Measurements from ENCODE around the gene DGKQ. TPM values are rescaled to one million over a fixed set of nuclear protein-coding genes. Genes with fewer than 3 reads are reported as not detected.

DGKQ gene
- total and polyA plus RNA-seq, 2 donors (not counting 3 experiments of a cell fraction or from before 2014, with no cell fraction given) = 15.8 to 20.2 TPM

DNA sequence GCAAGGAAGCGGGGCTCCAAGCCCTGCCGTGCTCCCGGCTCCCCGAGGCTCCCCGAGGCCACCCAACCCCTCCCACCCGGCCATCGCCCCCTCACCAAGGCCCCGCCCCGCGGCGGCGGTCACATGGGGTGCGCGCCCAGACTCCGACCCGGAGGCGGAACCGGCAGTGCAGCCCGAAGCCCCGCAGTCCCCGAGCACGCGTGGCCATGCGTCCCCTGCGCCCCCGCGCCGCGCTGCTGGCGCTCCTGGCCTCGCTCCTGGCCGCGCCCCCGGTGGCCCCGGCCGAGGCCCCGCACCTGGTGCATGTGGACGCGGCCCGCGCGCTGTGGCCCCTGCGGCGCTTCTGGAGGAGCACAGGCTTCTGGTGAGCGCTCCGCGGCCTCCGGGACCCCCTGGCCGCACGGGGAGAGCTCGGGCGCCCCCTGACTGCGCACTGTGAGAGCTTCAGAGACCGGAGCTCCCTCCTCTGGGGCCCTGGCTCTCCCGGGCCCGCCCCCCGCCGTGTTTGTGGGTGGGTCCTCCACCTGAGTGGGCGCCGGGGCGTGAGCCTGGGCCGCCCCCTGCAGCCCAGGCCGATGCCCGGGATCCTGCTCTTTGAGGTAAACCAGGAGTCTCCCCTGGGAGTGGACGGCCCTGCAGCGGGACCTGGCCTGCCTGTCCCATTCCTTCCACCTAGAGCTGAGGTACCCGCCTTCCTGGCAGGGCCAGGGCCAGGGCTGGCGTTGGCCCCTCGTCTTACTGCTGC lies 13.7 kb upstream of the DGKQ start, which contains the start of gene IDUA:
TSS of gene IDUA (plus strand) at position 166 of the 745 bp plus-strand sequence. CDS start at position 207, 41 bp downstream.
- Histone ChIP-seq H3K27me3 (ENCODE audit: control insufficient read depth in 2 of 2, insufficient read depth in 2 of 2, low read length in 2 of 2) (no peaks in the 10 kb centered on the region), H3K36me3 (ENCODE audit: control insufficient read depth in 2 of 2, extremely low read depth in 1 of 2, insufficient read depth in 2 of 2, low read length in 2 of 2) (peaks cover 0 to 2% of the 10 kb centered on the region in 2 experiments), H3K4me1 (ENCODE audit: control insufficient read depth, extremely low read depth, insufficient read depth, low read length) (peaks cover 15% of the 10 kb centered on the region), H3K4me2 (ENCODE audit: insufficient read depth, low read length) (peak within 1 kb of the TSS; percentile 92), H3K27ac (ENCODE audit: insufficient read depth, low read depth, low read length) (peak within 1 kb of the TSS; percentile 25), H4K20me1 (replicated peaks; ENCODE audit: control insufficient read depth, extremely low read depth, insufficient read depth, low read length) (no peaks in the 10 kb centered on the region), H3K9ac (replicated peaks; ENCODE audit: extremely low read depth, insufficient read depth, low read length) (peak within 1 kb of the TSS; percentile 41), H3K79me2 (ENCODE audit: control insufficient read depth, insufficient read depth, low read length) (no peaks in the 10 kb centered on the region), H3K4me3 (replicated peaks in 1 of 3; ENCODE audit: insufficient read depth in 1 of 3, low read depth in 1 of 3, low read length in 3 of 3) (peak within 1 kb of the TSS; percentile 67 to 89 (median 74)), H2AFZ (ENCODE audit: low read depth, low read length) (peak within 1 kb of the TSS; percentile 95), H3K9me3 (replicated peaks; ENCODE audit: control insufficient read depth, insufficient read depth, low read length) (no peaks in the 10 kb centered on the region), H3K9me1 (replicated peaks; ENCODE audit: control insufficient read depth, extremely low read depth, insufficient read depth, low read length) (no peaks in the 10 kb centered on the region)
- CTCF ChIA-PET = interaction anchor here (0.6 to 2.5 kb wide), 22 partner anchors 9 to 303 kb away, joined by 3 to 35 read pairs (median 4); partner anchors contain the start of genes GAK and TMEM175
- DNase-seq (ENCODE audit: low read depth, low spot score) (peak; percentile 75), FAIRE-seq (peak; percentile 43)
- POLR2A ChIA-PET = no interaction called here
- intact Hi-C loops (cut with micrococcal nuclease) (loop anchor here (1.0 to 5.0 kb wide), 5 partner anchors 14 to 245 kb away; partner anchors contain the start of genes DGKQ, GAK and TMEM175), dilution Hi-C loops (cut with MboI; ENCODE audit: extremely low pct_ligation_motif_present, low sequenced_read_pairs) (no loop called here)
- BruUV-seq (replicated peaks) = no TSS peak
- no peak for TF ChIP-seq EZH2 (IDR thresholded peaks at IDR 0.05; ENCODE audit: borderline replicate concordance, low read depth, low read length, severe bottlenecking)
- no peak for TF ChIP-seq JUN (IDR thresholded peaks at IDR 0.05; ENCODE audit: borderline replicate concordance, insufficient read depth, insufficient read length, low read depth)
- no peak for TF ChIP-seq GATA2 (IDR thresholded peaks at IDR 0.05; ENCODE audit: insufficient read depth, insufficient read length, low read depth, low read length)
- no peak for TF ChIP-seq FOS (IDR thresholded peaks at IDR 0.05; ENCODE audit: borderline replicate concordance, insufficient read depth, low read length)
- TF ChIP-seq, protein P1, sequence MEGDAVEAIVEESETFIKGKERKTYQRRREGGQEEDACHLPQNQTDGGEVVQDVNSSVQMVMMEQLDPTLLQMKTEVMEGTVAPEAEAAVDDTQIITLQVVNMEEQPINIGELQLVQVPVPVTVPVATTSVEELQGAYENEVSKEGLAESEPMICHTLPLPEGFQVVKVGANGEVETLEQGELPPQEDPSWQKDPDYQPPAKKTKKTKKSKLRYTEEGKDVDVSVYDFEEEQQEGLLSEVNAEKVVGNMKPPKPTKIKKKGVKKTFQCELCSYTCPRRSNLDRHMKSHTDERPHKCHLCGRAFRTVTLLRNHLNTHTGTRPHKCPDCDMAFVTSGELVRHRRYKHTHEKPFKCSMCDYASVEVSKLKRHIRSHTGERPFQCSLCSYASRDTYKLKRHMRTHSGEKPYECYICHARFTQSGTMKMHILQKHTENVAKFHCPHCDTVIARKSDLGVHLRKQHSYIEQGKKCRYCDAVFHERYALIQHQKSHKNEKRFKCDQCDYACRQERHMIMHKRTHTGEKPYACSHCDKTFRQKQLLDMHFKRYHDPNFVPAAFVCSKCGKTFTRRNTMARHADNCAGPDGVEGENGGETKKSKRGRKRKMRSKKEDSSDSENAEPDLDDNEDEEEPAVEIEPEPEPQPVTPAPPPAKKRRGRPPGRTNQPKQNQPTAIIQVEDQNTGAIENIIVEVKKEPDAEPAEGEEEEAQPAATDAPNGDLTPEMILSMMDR (IDR thresholded peaks at IDR 0.05; ENCODE audit: extremely low read depth in 1 of 2, insufficient read depth in 1 of 2, low read depth in 1 of 2, low read length in 2 of 2) = peak; percentile 55 to 81
- TF ChIP-seq POLR2A (IDR thresholded peaks at IDR 0.05; ENCODE audit: low read depth, low read length) = peak; percentile 55
- peak; percentile 63 for TF ChIP-seq POLR2AphosphoS5 (IDR thresholded peaks at IDR 0.05; ENCODE audit: insufficient read depth, low read depth, low read length)
- TF ChIP-seq, protein P2, sequence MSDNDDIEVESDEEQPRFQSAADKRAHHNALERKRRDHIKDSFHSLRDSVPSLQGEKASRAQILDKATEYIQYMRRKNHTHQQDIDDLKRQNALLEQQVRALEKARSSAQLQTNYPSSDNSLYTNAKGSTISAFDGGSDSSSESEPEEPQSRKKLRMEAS (IDR thresholded peaks at IDR 0.05; ENCODE audit: insufficient read depth, insufficient read length) = peak; percentile 12
- no peak for TF ChIP-seq MYC (IDR thresholded peaks at IDR 0.05; ENCODE audit: low read depth, low read length)

Data from endothelial cell of umbilical vein (primary cell).